SK-N-SH (cell line): ENCODE data around the gene GLUL. TPM values are rescaled to one million over a fixed set of nuclear protein-coding genes. Genes with fewer than 3 reads are reported as not detected.
"Not testable (repeated sequence)": the region's sequence is repeated elsewhere in the genome, so short reads cannot be mapped to it uniquely, and the experiment has no call there.

Source experiments
- CTCF ChIA-PET: fragments of 300-600, 350-600 bp; formaldehyde crosslinking; extraction: SDS; loops from one replicate; lab custom pipeline; 2021; lab: Yijun Ruan, JAX
- POLR2A ChIA-PET: fragments of 350-600 bp; sonication (Branson Sonifier 250); formaldehyde crosslinking; extraction: SDS; loops from one replicate; lab custom pipeline; 2020; ENCODE audit warnings: antibody characterized with exemption, inconsistent platforms; lab: Yijun Ruan, JAX
- DNase-seq: peaks from one replicate; pipeline ENCODE4 v3.0.0; 2012
- H2AFZ ChIP-seq: fragments of 200-600 bp; sonication (generic); 2 replicates; pipeline ENCODE4 v1.8.1; 2016; ENCODE audit warnings: antibody characterized with exemption, mild to moderate bottlenecking, low read depth
- H3F3A ChIP-seq: fragments of 200-600 bp; sonication (generic); replicated peaks from 2 replicates; pipeline ENCODE3; 2016; ENCODE audit warnings: antibody characterized with exemption, mild to moderate bottlenecking; ENCODE audit not compliant: insufficient read depth
- H3K27ac ChIP-seq, 2 experiments: fragments of 200-500 bp in 1 of 2; fragments of 200-600 bp in 1 of 2; sonication (Bioruptor generic) in 1 of 2; sonication (generic), shearing (Covaris generic) in 1 of 2; 2 replicates each; pipeline versions ENCODE4 v1.5.1 to v1.6.1; 2014 to 2016; ENCODE audit warnings: low read depth in 2 of 2, inconsistent platforms in 1 of 2, low read length in 1 of 2, mild to moderate bottlenecking in 1 of 2, mixed read lengths in 1 of 2
- H3K27me3 ChIP-seq: fragments of 200-600 bp; sonication (generic), shearing (Covaris generic); 2 replicates; pipeline ENCODE4 v1.6.1; 2016; ENCODE audit warnings: mixed run types; ENCODE audit not compliant: insufficient read depth
- H3K36me3 ChIP-seq, 2 experiments: fragments of 200-500 bp in 1 of 2; fragments of 200-600 bp in 1 of 2; sonication (Bioruptor generic) in 1 of 2; sonication (generic) in 1 of 2; replicated peaks in 1 of 2; 2 replicates each; pipeline versions ENCODE3 to v1.5.1; 2014 to 2016; ENCODE audit warnings: low read length in 1 of 2, mild to moderate bottlenecking in 1 of 2; ENCODE audit not compliant: insufficient read depth in 2 of 2, control insufficient read depth in 1 of 2
- H3K4me1 ChIP-seq, 2 experiments: fragments of 200-500 bp in 1 of 2; fragments of 200-600 bp in 1 of 2; sonication (Bioruptor generic) in 1 of 2; sonication (generic), shearing (Covaris generic) in 1 of 2; 2 replicates each; pipeline versions ENCODE4 v1.5.1 to v1.6.1; 2014 to 2016; ENCODE audit warnings: low read depth in 1 of 2, low read length in 1 of 2, mixed run types in 1 of 2; ENCODE audit not compliant: insufficient read depth in 2 of 2, control insufficient read depth in 1 of 2
- H3K4me2 ChIP-seq: fragments of 200-600 bp; sonication (generic), shearing (Covaris generic); 2 replicates; pipeline ENCODE4 v1.6.1; 2017; ENCODE audit warnings: mixed run types
- H3K4me3 ChIP-seq, 2 experiments: fragments of 200-500 bp in 1 of 2; fragments of 200-600 bp in 1 of 2; sonication (Bioruptor generic) in 1 of 2; sonication (generic), shearing (Covaris generic) in 1 of 2; 2 replicates each; pipeline versions ENCODE4 v1.5.1 to v1.8.1; 2014 to 2016; ENCODE audit warnings: low read depth in 2 of 2, inconsistent platforms in 1 of 2, low read length in 1 of 2, mild to moderate bottlenecking in 1 of 2, mixed read lengths in 1 of 2, moderate library complexity in 1 of 2
- H3K79me2 ChIP-seq: fragments of 200-600 bp; sonication (generic); 2 replicates; pipeline ENCODE4 v1.8.1; 2017; ENCODE audit warnings: mild to moderate bottlenecking; ENCODE audit not compliant: insufficient read depth
- H3K9ac ChIP-seq: fragments of 200-600 bp; sonication (generic); 2 replicates; pipeline ENCODE4 v1.6.1; 2017; ENCODE audit warnings: mixed run types
- H3K9me2 ChIP-seq: fragments of 200-600 bp; sonication (generic); 2 replicates; pipeline ENCODE4 v1.6.1; 2017; ENCODE audit warnings: mixed run types
- H3K9me3 ChIP-seq: fragments of 200-600 bp; sonication (generic); 2 replicates; pipeline ENCODE4 v1.6.1; 2017; ENCODE audit warnings: mixed run types, mild to moderate bottlenecking, moderate library complexity
- H4K20me1 ChIP-seq: fragments of 200-600 bp; sonication (generic); 2 replicates; pipeline ENCODE4 v1.6.1; 2017; ENCODE audit warnings: mild to moderate bottlenecking, mixed run types; ENCODE audit not compliant: insufficient read depth
- CTCF ChIP-seq: fragments of 200-600 bp; sonication (generic); IDR thresholded peaks from 2 replicates; pipeline ENCODE4 v1.6.1; 2017; ENCODE audit warnings: antibody characterized with exemption, mild to moderate bottlenecking, moderate library complexity
- FOXM1 ChIP-seq: IDR thresholded peaks from 2 replicates; pipeline ENCODE4 v1.4.0; 2012; ENCODE audit warnings: low read depth, mild to moderate bottlenecking
- GABPA ChIP-seq: IDR thresholded peaks from 2 replicates; pipeline ENCODE4 v1.4.0; 2012; ENCODE audit warnings: low read depth, mild to moderate bottlenecking
- GATA2 ChIP-seq: sonication (generic); formaldehyde crosslinking; IDR thresholded peaks from 2 replicates; pipeline ENCODE4 v1.5.0; 2020; ENCODE audit warnings: mild to moderate bottlenecking, missing genetic modification reagents
- IRF3 ChIP-seq: fragments of 150-350 bp; IDR thresholded peaks from 2 replicates; pipeline ENCODE4 v1.6.1; 2016; ENCODE audit warnings: mild to moderate bottlenecking, low read depth, low read length
- NRF1 ChIP-seq: IDR thresholded peaks from 2 replicates; pipeline ENCODE4 v1.6.1; 2012; ENCODE audit warnings: low read depth, mild to moderate bottlenecking, low read length
- REST ChIP-seq: IDR thresholded peaks from 2 replicates; pipeline ENCODE4 v1.6.1; 2012; ENCODE audit warnings: mild to moderate bottlenecking, low read depth, low read length, moderate library complexity
- SIN3A ChIP-seq: IDR thresholded peaks from 2 replicates; pipeline ENCODE4 v1.6.1; 2012; ENCODE audit warnings: low read depth, mild to moderate bottlenecking, low read length, moderate library complexity, borderline replicate concordance
- TAF1 ChIP-seq: IDR thresholded peaks from 2 replicates; pipeline ENCODE4 v1.6.1; 2012; ENCODE audit warnings: low read depth, mild to moderate bottlenecking, low read length, moderate library complexity, borderline replicate concordance
- WGBS: methylation state at CpG from one replicate; pipeline ENCODE4 v1.1.6; 2017; ENCODE audit warnings: low lambda C conversion rate; 5-methylcytosine and 5-hydroxymethylcytosine counted together
- polyA plus RNA-seq, 3 experiments: library from polyadenylated mRNA; depleted of rRNA; stranded (reverse); fragments of >200 nt; gene quantifications; 2 replicates each; pipeline ENCODE4 v1.2.3, GENCODE V29; 2012
- TF ChIP-seq, protein P1 (sequence below): IDR thresholded peaks from 2 replicates; pipeline ENCODE4 v1.4.0; 2012; ENCODE audit warnings: low read depth

Gene GLUL
- polyA plus RNA-seq, 1 of the 3 experiments (the other 2 are of a cell fraction) = 107 TPM

- DNase-seq = no peak
- H3K9me3 ChIP-seq = no peaks in the 10 kb centered on the region
- ChIA-PET POLR2A (no interaction called here), CTCF (no interaction called here)
- 44% methylated on average over 16 of the region's 16 CpGs for WGBS
- no peaks in the 10 kb centered on the region for H3F3A ChIP-seq
- H3K27me3 ChIP-seq = no peaks in the 10 kb centered on the region
- H3K9me2 ChIP-seq = no peaks in the 10 kb centered on the region
- H3K9ac ChIP-seq = no peak overlapping the region
- no peak overlapping the region for H3K27ac ChIP-seq
- H3K36me3 ChIP-seq = no peaks in the 10 kb centered on the region
- no peaks in the 10 kb centered on the region for H3K4me1 ChIP-seq
- no peak overlapping the region for H2AFZ ChIP-seq
- H3K4me2 ChIP-seq = no peak overlapping the region
- H4K20me1 ChIP-seq = no peaks in the 10 kb centered on the region
- no peak for TF ChIP-seq TAF1
- no peak for TF ChIP-seq FOXM1
- TF ChIP-seq GABPA = no peak
- no peak for TF ChIP-seq NRF1
- no peak for TF ChIP-seq GATA2
- TF ChIP-seq IRF3 = no peak
- TF ChIP-seq, protein P1, sequence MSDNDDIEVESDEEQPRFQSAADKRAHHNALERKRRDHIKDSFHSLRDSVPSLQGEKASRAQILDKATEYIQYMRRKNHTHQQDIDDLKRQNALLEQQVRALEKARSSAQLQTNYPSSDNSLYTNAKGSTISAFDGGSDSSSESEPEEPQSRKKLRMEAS = no peak
- no peak for TF ChIP-seq CTCF
- TF ChIP-seq REST = no peak
- TF ChIP-seq SIN3A = no peak
- no peaks in the 10 kb centered on the region for H3K79me2 ChIP-seq
- H3K4me3 ChIP-seq = no peak overlapping the region
Observed at GRCh38 chr1:182335771-182336566, 55.6 kb downstream of the GLUL start.

- H3K27ac ChIP-seq, H3K9me3 ChIP-seq, H3F3A ChIP-seq, POLR2A ChIA-PET, H4K20me1 ChIP-seq, H3K9me2 ChIP-seq, H3K4me1 ChIP-seq, H3K4me2 ChIP-seq, H3K27me3 ChIP-seq, DNase-seq, H2AFZ ChIP-seq, H3K79me2 ChIP-seq, H3K36me3 ChIP-seq, H3K4me3 ChIP-seq, H3K9ac ChIP-seq: not testable (repeated sequence)
- CTCF ChIA-PET = interaction anchor here (2.3 kb wide), 1 partner anchor 190 kb away, joined by 7 read pairs; no protein-coding TSS in a partner anchor
- 56% methylated on average over 5 of the region's 5 CpGs for WGBS
Observed at GRCh38 chr1:182333071-182333571, 58.5 kb downstream of the GLUL start.
